GM19025 (cell line): ENCODE measurements around the gene GAL3ST3.
A peak's percentile ranks its signal among the peaks of the same experiment; 100 is the strongest.
"Not testable (repeated sequence)": the region's sequence is repeated elsewhere in the genome, so short reads cannot be mapped to it uniquely, and the experiment has no call there.

ENCODE experiments used
- ATAC-seq: cut with Tn5 transposase; IDR thresholded peaks from one replicate; pipeline ENCODE4 v1.9.1; 2021; ENCODE audit warnings: mild to moderate bottlenecking, low read depth, moderate library complexity; ENCODE audit not compliant: unreplicated experiment

Gene GAL3ST3

DNA sequence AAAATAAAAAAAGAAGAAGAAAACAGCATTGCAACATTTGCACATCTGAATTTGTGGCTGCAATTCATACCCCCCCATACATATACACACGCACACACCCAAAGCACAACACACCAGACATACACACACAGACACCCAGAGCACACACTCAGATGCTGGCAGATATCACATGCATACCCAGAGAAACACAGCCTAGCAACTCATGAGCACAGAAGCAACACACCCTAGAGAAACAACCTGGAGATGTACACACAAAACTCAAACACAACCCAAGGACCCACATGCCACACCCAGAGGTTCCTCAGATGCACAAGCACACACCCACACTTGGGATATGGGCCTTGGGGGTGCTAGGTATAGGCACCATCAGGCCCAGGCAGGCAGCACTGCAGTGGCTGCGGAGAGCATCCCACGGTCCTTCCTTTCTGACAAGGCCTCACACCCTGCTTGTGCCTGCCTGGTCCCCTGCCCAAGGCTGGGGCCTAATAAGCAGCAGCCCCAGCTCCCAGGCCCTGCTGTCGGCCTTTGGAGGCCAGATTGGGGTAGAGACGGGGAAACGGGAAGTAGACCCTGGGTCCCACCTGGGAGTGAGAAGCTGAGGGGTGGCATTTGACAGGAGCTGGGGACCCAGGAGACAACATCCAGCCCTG lies 34.0 kb downstream of the GAL3ST3 start:
- no peak for ATAC-seq

DNA sequence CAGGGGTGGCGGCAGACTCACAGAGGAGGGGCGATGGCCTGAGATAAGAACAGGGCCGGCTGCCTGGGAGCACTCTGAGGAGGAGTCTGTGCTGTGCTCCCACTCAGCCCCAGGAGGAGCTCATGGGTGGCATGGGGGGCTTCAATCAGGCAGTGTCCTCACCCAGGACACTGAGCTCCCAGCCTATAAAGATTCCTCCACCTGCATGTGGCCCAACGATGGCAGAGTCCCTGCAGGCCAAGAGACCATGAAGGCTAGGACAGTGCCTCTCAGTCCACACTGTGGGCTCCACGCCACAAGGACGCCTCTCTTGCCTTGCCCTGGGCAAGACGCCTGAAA lies 35.2 kb downstream of the GAL3ST3 start:
- no peak for ATAC-seq

DNA sequence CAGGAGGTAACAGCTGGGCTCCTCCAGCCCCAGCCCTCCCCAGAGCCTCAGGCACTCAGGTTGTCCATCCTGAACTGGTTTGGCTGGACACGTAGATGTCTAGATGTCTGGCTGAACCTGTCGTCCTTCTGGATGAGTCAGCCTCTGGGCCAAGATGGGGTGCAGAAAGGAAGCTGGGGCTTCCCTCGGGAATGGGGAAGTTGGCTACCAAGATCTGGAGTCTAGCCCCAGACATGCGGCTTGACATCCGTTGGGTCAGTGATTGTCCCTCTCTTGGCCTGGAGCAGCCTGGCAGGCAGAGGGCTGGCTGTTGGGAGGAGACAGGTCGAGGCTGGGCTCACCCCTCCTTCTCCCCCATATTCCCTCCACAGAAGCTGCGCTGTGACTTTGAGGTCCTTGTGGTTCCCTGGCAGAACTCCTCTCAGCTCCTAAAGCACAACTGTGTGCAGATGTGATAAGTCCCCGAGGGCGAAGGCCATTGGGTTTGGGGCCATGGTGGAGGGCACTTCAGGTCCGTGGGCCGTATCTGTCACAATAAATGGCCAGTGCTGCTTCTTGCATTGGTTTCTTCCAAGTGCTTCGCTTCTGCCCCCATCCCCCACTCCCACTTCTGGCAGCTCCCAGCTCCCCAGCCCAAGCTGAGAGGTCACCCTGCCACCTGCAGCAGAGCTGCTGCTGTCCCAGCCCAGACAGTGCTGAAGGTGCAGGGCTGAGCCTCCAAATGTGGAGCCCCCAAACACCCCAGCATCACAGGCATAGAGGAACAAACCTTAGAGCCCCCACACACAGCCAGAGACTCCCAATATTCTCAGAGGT lies 35.8 kb downstream of the GAL3ST3 start:
- no peak for ATAC-seq

DNA sequence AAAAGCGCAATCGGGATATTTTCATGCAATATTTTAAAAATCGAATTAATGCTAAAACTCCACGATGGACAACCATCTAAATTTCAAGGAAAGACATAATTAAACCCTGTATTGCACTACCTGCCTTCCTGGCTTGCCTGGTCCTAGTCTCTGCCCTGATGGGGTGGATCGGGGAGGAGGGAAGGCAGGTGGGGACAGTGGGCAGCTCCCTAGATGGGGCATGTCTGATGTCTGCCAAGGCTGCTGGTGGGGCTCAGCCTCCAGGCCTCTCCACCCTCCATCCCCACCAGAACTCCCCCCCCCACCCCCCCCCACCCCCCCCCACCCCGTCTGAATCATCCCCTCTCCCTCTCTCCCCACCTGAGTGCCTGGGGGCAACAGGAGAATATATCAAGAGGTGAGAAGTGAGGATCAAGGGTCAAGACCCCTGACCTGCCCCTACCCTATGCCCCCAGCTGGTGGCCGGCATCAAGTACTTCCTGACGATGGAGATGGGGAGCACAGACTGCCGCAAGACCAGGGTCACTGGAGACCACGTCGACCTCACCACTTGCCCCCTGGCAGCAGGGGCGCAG lies 36.5 kb downstream of the GAL3ST3 start:
- no peak for ATAC-seq

DNA sequence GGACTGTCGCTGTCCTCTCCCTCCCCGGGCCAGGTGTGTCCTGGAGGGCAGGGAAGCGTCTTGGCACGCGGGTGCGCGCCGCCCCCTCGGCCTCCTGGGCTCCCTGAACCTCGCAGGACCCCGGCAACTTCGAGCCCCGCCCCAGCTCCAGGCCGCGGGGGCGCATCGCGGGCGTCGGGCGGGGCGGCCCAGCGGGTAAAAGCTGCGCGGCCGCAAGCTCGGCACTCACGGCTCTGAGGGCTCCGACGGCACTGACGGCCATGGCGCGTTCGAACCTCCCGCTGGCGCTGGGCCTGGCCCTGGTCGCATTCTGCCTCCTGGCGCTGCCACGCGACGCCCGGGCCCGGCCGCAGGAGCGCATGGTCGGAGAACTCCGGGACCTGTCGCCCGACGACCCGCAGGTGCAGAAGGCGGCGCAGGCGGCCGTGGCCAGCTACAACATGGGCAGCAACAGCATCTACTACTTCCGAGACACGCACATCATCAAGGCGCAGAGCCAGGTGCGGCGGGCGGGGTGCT lies 37.1 kb downstream of the GAL3ST3 start, which contains the start of gene CST6:
CST6 (plus strand) TSS at position 224 of the 519 bp plus-strand sequence; CDS start at position 261, 37 bp downstream.
- ATAC-seq, result no peak

DNA sequence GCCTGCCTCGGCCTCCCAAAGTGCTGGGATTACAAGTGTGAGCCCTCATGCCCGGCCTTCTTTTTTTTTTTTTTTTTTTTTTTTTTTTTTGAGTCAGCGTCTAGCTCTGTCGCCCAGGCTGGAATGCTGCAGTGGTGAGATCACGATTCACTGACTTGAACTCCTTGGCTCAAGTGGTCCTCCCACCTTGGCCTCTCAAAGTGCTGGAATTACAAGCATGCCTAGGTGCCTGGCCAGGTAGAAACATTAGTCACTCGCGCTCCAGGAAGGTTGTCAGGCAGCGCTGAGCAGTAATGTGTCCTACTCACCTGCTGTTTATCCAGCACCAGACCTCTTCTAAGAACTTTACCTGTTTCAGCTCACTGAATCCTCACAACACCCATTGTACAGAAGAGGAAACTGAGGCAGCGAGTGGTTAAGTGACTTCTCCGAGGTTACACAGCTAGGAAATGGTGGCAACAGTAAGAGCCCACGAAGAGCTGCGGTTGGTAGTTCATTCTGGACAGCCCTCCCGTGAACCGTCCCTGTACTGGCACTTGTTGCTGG lies 37.6 kb downstream of the GAL3ST3 start:
- ATAC-seq, result no peak

DNA sequence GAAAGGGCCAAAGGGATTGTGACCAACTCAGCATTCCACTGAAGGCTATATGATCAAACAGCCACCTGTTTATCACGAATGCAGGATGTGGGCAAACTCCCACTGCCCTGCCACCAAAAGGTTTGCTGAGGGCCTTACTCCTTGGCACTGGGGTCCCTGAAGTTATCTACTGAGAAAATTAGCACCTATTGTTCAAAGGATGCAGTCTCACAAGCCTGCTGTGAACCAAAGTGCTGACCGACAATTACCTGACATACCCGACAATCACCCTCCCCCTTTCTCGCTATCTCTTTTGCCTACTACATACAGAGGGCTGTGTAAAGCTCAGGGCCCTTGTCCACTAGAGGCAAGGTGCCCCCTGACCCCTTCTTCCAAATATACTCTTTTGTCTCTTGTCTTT lies 38.9 kb downstream of the GAL3ST3 start:
- not testable (repeated sequence) for ATAC-seq

DNA sequence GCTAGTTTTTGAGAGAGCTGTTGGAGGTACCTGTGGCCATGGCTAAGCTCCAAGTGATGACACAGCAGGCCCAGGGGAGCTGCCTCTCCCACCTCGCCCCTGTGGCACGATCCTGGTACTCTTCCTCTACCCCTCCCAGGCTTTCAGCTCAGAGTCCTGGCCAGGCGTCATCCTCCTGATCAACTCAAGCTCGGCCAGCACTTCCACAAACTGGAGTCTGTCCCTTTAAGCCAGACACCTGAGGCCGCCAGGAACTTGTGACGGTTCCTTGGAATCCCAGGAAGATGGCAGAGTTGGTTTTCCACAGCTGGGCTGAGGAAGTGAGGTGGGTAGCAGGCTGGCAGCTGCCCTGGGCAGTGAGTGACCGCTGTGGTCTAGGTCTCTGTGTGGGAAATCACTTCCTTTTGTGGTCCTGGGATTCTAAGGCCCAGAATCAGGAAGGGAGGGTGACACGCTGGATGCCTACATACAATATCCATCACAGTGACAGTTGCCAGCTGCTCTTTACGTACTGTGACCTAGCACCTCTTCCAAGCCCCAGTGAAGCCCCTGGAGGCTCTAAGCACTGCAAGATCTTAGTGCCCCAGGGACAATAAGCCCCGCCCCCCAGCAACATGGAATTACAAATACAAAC lies 40.4 kb downstream of the GAL3ST3 start:
- no peak for ATAC-seq

DNA sequence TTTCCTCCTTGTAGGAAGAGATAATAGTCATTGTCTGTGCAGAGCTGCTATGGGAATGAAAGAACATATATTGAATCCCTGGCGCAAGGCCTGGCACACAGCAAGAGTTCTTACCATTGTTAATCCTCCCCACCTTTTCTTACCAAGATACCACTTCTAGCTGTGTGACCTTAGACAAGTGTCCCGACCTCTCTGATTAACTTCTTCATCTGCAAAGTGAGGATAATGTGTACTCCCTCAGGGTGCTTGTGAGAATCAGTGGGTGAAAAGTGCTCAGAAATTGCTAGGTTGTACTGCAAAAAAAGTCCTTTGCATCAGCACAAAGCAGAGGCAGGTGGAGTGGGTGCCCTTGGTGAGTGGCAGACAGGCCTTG lies 40.9 kb downstream of the GAL3ST3 start:
- no peak for ATAC-seq

DNA sequence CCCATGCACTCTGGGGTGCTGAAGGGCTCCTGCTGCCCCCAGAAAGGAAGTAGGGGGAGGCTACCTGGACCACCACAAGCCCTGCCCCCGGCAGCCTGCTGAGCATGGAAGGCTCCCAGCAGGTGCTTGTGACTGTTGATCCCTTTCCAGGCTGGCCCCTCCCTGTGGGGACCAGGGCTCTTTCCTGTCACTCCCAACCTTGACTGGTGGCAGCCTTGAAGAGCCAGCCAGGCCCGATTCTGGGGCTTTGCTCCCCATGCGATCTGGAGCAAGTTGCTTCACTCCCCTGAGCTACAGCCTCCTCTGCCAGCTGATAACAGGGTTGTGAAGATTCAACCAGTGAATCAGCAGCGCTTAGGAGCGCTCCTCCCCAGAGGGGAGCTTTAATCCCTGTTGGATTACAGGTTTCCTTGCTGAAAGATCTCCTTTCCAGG lies 41.7 kb downstream of the GAL3ST3 start:
- no peak for ATAC-seq

DNA sequence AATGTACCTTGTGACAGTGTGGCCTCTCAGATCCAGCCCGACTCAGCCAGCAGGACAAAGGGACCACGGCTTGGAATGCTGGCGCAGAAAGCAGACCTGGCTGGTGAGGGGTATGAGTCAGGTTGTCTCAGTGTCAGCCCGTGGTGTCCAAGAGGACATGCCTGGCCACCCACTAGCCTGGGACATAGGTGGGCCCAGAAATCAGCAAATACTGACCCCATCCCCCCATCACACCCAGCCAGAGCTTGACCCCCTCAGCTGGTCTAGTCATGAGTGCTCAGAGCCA lies 42.1 kb downstream of the GAL3ST3 start:
- no peak for ATAC-seq

DNA sequence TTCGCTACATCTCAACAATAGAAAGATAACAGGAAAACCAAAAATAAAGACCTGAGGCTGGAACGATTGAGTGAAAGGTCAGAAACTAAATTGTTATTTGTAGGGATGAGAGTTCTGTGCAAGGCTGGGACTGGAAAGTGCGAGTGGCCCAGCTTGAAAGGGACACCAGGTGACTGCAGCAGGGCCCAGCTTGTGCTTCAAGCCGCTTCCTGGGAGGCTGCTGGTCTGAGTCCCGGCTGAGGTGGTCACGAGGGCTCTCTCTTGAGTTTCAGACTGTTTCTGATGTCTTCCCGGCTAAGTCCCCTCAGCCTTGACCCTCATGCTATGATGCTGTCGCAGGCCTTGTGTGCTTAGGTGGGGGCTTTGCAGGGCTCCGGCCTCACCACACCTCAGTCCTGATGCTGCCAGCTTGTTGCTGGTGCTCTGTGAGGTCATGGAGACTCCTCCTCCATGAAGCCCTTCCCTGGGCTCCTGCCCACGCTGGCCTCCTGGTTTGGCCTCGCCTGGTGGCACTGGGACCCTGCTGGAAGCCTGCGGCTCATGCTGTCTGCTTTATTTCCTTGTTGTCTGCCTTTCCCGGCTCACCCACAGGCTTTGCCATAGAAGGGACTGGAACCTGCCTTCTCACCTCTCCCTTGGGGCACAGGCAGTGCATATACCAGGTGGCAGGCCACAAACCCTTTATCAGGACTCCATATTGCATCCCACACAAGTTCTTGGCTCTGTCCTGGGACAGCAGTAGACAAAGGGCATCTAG lies 42.6 kb downstream of the GAL3ST3 start:
- no peak for ATAC-seq

DNA sequence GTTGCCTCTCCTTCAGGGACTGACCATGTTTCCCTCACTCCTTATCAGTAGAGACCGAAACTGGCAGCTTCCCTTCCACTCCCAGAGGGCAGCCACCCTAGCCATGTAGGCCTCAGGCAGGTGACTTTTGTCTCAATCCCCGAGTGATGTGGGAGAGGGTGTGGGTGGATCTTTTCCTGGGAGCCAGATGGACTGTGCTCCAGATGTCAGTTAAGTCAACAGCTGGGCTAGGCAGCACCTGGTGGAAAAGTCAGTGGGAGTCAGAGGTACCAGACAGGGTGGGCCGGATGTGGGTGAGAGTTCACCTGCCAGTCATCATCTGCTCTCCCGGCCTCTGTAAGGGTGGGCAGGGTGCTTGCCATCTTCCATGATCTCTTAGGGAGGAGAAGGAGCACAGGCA lies 44.8 kb downstream of the GAL3ST3 start:
- ATAC-seq, result no peak

DNA sequence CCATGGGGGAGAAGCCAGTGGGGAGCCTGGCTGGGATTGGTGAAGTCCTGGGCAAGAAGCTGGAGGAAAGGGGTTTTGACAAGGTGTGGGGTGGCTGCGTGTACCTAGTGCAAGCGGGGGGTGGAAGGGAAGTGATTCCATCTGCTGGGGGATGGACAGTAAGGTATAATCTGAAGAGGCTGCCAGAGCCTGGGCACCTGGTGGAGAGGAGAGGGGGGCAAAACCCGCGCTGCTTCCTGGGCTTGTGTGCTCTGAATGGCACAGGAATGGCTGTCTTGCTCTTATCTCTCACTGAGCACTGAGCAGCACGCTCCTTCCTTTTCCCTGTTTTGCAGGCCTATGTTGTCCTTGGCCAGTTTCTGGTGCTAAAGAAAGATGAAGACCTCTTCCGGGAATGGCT lies 45.7 kb downstream of the GAL3ST3 start:
- ATAC-seq, result no peak

DNA sequence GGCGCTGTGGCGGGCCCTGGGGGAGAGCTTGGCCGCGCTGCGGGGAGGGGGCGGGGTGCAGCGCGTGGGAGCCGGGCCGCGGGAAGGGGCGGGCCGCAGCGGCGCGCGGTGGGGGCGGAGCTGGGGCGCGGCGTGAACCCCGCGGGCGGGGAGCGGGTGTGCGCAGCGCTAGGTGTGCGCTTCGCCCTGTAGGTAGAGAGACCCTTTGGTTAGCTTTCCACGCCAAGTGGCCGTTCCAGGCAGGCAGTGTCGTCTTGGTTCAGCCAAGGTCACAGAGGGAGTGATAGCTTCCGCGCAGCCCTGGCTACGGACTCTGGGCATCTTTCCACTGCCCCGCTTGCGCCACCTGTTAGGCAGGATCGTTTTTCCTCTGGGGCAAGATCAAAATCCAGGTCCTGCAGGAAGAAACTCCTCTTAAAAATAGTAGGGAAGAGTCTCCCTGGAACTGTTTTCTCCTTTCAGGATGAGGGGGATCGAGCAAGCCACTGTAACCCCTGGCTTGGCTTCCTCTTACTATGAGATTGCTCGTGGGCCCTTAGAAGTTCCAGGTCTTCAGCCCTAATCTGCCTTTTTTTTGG lies 46.2 kb downstream of the GAL3ST3 start:
- ATAC-seq, result peak; percentile 47

DNA sequence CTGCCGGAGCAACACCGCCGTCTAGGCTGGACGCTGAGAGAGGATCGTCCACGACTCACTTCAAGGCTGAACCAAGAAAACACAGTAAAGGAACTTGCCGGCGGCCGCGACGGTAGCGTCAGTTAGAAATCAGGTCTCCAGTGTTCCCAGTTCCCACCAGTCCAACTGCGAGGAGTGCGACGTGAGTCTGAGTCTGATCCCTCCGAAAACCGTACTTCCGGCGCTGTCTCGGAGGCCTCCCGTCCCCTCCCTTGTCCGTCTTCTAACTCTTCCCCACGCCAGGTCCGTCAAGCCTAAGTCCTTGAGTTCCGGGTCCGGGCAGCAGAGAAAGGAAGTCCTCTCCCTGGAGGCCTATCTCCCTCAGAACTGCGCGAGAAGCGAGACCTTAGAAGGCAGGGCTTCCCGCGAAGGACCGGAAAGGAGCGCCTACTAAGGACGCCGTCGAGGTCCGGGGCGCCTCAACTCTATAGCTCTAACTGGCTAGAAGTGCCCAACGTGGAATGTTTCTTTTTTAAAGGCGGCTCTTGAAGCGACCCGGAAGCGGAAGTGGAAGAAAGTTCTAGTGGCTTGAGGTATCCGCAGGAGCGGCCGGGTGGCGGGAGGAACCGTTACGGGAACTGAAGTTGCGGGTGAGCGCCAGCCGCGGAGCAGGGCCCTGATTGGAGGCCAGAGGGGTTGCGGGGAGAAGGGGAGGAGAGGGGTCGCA lies 46.9 kb downstream of the GAL3ST3 start, which contains the start of the genes BANF1 and EIF1AD:
BANF1 (plus strand) TSS at position 562 of the 706 bp plus-strand sequence. CDS start 748 bp downstream, outside the sequence.
EIF1AD (minus strand) TSS at position 216 of the 706 bp plus-strand sequence. CDS start 1,768 bp downstream, outside the sequence.
- peak; percentile 85 for ATAC-seq

DNA sequence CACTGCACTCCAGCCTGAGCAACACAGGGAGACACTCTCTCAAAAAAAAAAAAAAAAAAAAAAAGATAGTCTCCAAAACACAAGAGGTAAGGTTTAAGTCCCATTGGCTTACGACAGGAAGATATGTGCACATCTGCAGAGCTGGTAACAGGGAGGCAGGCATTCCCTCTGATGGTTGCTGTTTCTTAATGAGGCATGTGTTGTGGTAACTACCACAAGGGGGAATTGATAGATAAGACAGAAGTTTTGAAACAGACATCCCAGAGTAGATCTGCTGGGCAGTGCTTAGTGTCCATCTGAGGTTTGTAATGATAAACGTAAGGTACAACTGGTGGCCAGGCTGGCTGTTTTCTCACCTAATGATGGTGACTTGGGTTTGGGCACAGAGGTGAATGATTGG lies 51.7 kb downstream of the GAL3ST3 start:
- ATAC-seq, result no peak

DNA sequence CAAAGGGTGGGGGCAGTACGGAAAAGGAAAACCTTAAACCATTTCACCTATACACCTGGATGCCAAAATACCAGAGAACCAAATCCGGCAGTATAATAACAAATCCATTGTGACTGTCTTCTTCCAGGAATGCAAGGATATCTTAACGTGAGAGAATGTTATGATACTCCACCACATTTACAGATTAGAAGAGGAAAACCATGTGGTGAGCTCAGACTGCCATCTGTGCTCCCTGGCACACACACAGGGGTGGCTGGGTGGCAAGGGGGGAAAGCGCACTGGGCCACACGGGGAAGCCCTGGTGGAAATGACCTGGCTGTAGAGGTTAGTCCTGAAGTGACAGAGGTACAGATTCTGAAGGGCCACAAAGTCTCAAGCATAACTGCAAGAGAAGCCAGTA lies 56.9 kb downstream of the GAL3ST3 start:
- no peak for ATAC-seq
